HEK293T (cell line): ENCODE results near the gene RET.

ENCODE experiments used
- ARNT ChIP-seq: fragments of 450-650 bp; IDR thresholded peaks from 2 replicates; pipeline ENCODE4 v1.6.1; 2017; ENCODE audit warnings: mild to moderate bottlenecking
- CTBP1 ChIP-seq: fragments of 450-650 bp; IDR thresholded peaks from 2 replicates; pipeline ENCODE4 v1.6.1; 2016; ENCODE audit warnings: borderline replicate concordance
- FOXM1 ChIP-seq: fragments of 450-650 bp; IDR thresholded peaks from 2 replicates; pipeline ENCODE4 v1.6.1; 2017; ENCODE audit warnings: mild to moderate bottlenecking, borderline replicate concordance
- NFRKB ChIP-seq: fragments of 450-650 bp; IDR thresholded peaks from 2 replicates; pipeline ENCODE4 v1.6.1; 2016; ENCODE audit warnings: mild to moderate bottlenecking, moderate library complexity
- SP1 ChIP-seq: fragments of 450-650 bp; IDR thresholded peaks from 2 replicates; pipeline ENCODE4 v1.6.1; 2017
- SUZ12 ChIP-seq: fragments of 450-650 bp; IDR thresholded peaks from 2 replicates; pipeline ENCODE4 v1.6.1; 2016; ENCODE audit warnings: mild to moderate bottlenecking
- TARDBP ChIP-seq: fragments of 450-650 bp; IDR thresholded peaks from 2 replicates; pipeline ENCODE4 v1.6.1; 2016
- TF ChIP-seq, protein P1 (sequence below): fragments of 450-650 bp; IDR thresholded peaks from 2 replicates; pipeline ENCODE4 v1.6.1; 2016

DNA sequence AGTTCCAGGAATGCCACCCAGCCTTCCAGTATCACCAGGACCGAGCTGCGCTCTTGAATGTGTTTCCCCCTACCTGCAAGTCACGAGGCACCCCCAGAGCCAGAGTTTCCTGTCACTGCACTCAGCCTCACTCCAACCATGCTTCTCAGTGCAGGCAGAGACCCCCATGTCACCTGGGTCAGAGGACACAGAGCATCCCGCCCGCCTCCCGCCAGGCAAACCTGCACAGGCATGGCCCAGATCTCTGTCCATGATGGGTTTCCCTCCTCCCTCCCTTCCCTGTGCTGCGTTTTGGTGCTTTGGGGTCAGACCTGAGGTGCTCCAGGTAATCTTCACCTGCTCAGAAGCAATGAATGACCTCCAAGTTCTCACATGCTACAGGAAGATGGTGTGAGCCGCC lies 3.1 kb upstream of the RET start:
- TF ChIP-seq SUZ12 (no peak), SP1 (no peak), FOXM1 (no peak), NFRKB (no peak), TARDBP (no peak), CTBP1 (no peak), ARNT (no peak)
- TF ChIP-seq, protein P1, sequence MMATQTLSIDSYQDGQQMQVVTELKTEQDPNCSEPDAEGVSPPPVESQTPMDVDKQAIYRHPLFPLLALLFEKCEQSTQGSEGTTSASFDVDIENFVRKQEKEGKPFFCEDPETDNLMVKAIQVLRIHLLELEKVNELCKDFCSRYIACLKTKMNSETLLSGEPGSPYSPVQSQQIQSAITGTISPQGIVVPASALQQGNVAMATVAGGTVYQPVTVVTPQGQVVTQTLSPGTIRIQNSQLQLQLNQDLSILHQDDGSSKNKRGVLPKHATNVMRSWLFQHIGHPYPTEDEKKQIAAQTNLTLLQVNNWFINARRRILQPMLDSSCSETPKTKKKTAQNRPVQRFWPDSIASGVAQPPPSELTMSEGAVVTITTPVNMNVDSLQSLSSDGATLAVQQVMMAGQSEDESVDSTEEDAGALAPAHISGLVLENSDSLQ = no peak
